Measurements from ENCODE around the gene PNKD. TPM values are rescaled to one million over a fixed set of nuclear protein-coding genes. Genes with fewer than 3 reads are reported as not detected.

Gene PNKD
- total and polyA plus RNA-seq, 3 donors from 2014 or later, result 79.3 to 90.7 (median 84.2) TPM

DNA sequence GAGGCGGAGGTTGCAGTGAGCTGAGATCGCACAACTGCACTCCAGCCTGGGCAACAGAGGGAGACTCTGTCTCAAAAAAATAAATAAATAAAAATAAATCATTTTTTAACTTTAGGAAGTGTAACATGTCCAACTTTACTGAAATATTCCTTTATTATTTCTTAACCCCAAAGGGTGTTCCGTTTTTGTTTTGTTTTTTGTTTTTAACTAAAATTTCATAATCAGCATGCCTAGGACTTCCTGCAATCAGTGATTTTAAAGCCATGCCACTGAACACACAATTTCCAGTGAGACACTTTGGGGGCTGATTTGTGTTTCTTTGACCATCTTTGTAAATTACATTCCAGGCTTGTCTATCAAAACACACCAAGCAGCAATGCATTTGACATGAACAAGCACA, 93.4 kb downstream of the PNKD start:
- no peaks in the 10 kb centered on the region for H3K4me1 ChIP-seq

DNA sequence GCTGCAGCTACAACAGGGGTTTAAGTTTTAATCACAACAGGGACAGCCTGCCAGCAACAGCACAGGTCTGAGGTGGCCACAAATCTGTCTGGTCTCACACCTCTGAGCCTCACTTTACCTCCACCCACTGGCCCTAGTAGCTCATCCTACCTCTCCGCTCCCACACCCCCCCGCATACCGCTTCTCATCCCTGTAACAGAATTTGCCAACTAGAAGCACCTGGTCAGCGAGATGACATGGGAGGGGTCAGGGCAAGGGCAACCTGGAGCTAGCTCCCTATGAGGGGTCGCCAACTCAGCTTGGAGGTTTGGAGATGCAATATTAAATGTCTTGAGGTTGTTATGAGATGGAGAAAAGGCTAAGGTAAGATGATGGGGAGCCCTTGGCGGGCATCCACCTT, 93.9 kb downstream of the PNKD start:
- no peak for DNase-seq
- TF ChIP-seq, protein P1, sequence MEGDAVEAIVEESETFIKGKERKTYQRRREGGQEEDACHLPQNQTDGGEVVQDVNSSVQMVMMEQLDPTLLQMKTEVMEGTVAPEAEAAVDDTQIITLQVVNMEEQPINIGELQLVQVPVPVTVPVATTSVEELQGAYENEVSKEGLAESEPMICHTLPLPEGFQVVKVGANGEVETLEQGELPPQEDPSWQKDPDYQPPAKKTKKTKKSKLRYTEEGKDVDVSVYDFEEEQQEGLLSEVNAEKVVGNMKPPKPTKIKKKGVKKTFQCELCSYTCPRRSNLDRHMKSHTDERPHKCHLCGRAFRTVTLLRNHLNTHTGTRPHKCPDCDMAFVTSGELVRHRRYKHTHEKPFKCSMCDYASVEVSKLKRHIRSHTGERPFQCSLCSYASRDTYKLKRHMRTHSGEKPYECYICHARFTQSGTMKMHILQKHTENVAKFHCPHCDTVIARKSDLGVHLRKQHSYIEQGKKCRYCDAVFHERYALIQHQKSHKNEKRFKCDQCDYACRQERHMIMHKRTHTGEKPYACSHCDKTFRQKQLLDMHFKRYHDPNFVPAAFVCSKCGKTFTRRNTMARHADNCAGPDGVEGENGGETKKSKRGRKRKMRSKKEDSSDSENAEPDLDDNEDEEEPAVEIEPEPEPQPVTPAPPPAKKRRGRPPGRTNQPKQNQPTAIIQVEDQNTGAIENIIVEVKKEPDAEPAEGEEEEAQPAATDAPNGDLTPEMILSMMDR (IDR thresholded peaks at IDR 0.05), result no peak
- no peak for TF ChIP-seq POLR2A (IDR thresholded peaks at IDR 0.05)
- Histone ChIP-seq H3K4me3 (no peak overlapping the region), H3K27ac (no peak overlapping the region), H3K4me1 (no peaks in the 10 kb centered on the region), H3K27me3 (no peaks in the 10 kb centered on the region), H3K36me3 (ENCODE audit: low read depth, missing control alignments) (no peaks in the 10 kb centered on the region), H3K9me3 (no peaks in the 10 kb centered on the region)
- WGBS, 2 donors, result 90% methylated on average over 6 of the region's 6 CpGs
- intact Hi-C loops (cut with DNase I; ENCODE audit: low total_unique reads), result no loop called here

More for the DNA sequence above, 93.4 kb downstream of the PNKD start:
- Histone ChIP-seq H3K9me3 (no peaks in the 10 kb centered on the region), H3K27ac (no peak overlapping the region), H3K4me3 (no peak overlapping the region), H3K27me3 (no peaks in the 10 kb centered on the region), H3K36me3 (ENCODE audit: low read depth, missing control alignments) (no peaks in the 10 kb centered on the region)
- TF ChIP-seq, protein P1 (IDR thresholded peaks at IDR 0.05), result no peak
- TF ChIP-seq POLR2A (IDR thresholded peaks at IDR 0.05), result no peak
- intact Hi-C loops (cut with DNase I; ENCODE audit: low total_unique reads), result no loop called here
- 84 to 89% methylated on average over 3 of the region's 3 CpGs for WGBS, 2 donors
- no peak for DNase-seq

DNA sequence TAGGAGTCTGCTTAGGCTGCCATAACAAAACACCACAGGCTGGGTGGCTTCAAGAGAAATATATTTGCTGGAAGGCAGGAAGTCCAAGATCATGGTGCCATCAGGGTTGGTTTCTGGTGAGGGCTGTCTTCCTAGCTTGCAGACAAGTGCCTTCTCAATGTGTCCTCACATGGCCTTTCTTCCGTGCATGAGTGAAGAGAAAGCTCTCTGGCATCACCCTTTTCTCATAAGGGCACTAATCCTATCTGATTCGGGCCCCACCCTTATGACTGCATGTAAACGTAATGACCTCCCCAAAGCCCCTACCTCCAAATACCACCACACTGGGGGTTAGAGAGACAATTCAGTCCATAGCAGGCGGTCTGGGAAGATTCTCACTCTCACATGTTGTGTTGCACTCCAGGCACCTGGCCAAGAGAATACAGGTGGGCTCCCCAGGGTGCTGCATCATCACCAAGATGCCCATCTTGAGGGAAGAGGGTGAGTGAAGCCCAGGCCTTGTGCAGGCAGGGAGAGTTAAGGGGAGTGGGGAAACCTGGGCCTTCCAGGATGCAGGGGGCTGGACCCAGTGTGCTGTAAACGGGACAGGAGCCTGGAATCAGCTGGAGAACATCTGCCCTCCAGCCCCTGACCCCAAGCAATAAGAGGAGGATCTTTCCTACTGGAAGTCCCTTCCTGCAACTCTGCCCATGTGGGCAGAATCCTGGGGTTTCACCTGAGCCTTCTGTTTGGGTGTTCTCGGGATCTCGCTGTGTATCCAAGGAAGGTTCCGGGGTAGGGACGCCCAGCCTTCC, 96.5 kb downstream of the PNKD start:
- intact Hi-C loops (cut with DNase I; ENCODE audit: low total_unique reads), result no loop called here
- no peaks in the 10 kb centered on the region for H3K9me3 ChIP-seq
- no peak for TF ChIP-seq POLR2A (IDR thresholded peaks at IDR 0.05)
- TF ChIP-seq, protein P1 (IDR thresholded peaks at IDR 0.05), result no peak
- WGBS, 2 donors, result 70 to 86% methylated on average over 5 to 9 of the region's 9 CpGs
- DNase-seq, result no peak
- no peaks in the 10 kb centered on the region for H3K27me3 ChIP-seq
- H3K27ac ChIP-seq, result peak overlapping the region; percentile 93 to 94
- no peaks in the 10 kb centered on the region for H3K36me3 ChIP-seq (ENCODE audit: low read depth, missing control alignments)
- H3K4me1 ChIP-seq, result no peaks in the 10 kb centered on the region
- H3K4me3 ChIP-seq, result peak overlapping the region; percentile 53 to 65

DNA sequence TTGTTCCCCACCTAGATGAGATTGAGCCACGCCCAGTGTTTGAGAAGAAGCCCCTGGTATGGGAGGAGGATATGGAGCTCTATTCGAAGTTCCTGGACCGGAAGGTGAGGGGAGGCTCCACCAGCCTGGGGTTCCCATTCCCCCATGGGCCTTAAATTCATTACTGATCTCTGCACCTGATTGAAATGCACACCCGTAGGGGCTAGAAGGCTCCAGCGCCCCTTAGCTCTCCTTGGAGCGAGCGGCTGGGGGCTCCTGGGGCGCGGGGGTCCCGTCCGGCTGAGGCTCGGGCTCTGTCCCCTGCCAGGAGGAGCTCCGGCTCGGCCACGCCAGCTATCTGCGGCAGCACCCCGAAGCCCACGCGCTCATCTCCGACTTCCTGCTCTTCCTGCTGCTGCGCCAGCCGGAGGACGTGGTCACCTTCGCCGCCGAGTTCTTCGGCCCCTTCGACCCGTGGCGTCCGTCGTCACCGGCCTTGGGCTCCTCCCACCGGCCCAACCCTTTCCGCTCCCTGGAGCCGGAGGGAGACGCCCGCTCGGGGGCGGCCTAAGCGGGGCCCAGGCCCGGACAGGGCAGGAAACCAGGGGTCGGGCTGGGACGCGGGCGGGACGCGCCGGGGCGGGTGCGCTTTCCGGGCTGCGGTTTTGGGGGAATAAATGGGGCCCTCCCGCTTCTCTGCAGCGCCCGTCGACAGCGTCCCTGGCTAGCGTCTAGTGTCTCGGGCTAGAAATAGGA, 97.3 kb downstream of the PNKD start:
- Histone ChIP-seq H3K27me3 (no peaks in the 10 kb centered on the region), H3K9me3 (no peaks in the 10 kb centered on the region), H3K4me1 (no peaks in the 10 kb centered on the region), H3K36me3 (ENCODE audit: low read depth, missing control alignments) (no peaks in the 10 kb centered on the region), H3K27ac (peak overlapping the region; percentile 93 to 94), H3K4me3 (peak overlapping the region; percentile 53 to 65)
- intact Hi-C loops (cut with DNase I; ENCODE audit: low total_unique reads), result no loop called here
- TF ChIP-seq, protein P1 (IDR thresholded peaks at IDR 0.05), result no peak
- peak; percentile 56 for TF ChIP-seq POLR2A (IDR thresholded peaks at IDR 0.05)
- WGBS, 2 donors, result 4 to 6% methylated on average over 39 to 56 of the region's 60 CpGs
- peak; percentile 90 for DNase-seq
